ENCODE measurements around the gene ZNF182.
A peak's percentile ranks its signal among the peaks of the same experiment; 100 is the strongest.

Gene ZNF182

GRCh38 chrX:48002319-48002718, 1.5 kb downstream of the ZNF182 start:
- Mint-ChIP-seq H3K9me3 (peaks cover 50% of the 10 kb centered on the region), H3K27ac (no peak overlapping the region)
- TF ChIP-seq CTCF (IDR thresholded peaks at IDR 0.05), result no peak

GRCh38 chrX:48001260-48001659, 2.5 kb downstream of the ZNF182 start:
- Mint-ChIP-seq H3K27ac (no peak overlapping the region), H3K4me1 (peaks cover 16% of the 10 kb centered on the region), H3K36me3 (ENCODE audit: low read depth) (peaks cover 47% of the 10 kb centered on the region), H3K4me3 (no peak overlapping the region), H3K9me3 (peaks cover 58% of the 10 kb centered on the region), H3K27me3 (ENCODE audit: low read depth, poor library complexity) (peaks cover 2% of the 10 kb centered on the region)
- TF ChIP-seq CTCF (IDR thresholded peaks at IDR 0.05), result no peak
- DNase-seq, result no peak

More at GRCh38 chrX:48002319-48002718, 1.5 kb downstream of the ZNF182 start:
- peak overlapping the region; percentile 56 for H3K4me3 Mint-ChIP-seq
- H3K4me1 Mint-ChIP-seq, result peaks cover 16% of the 10 kb centered on the region
- H3K36me3 Mint-ChIP-seq (ENCODE audit: low read depth), result peaks cover 36% of the 10 kb centered on the region
- DNase-seq, result no peak
- H3K27me3 Mint-ChIP-seq (ENCODE audit: low read depth, poor library complexity), result peaks cover 2% of the 10 kb centered on the region

GRCh38 chrX:47992669-47993068, 11.1 kb downstream of the ZNF182 start:
- H3K27me3 Mint-ChIP-seq (ENCODE audit: low read depth, poor library complexity), result no peaks in the 10 kb centered on the region

GRCh38 chrX:47992095-47992380, 11.8 kb downstream of the ZNF182 start:
- Mint-ChIP-seq H3K4me3 (no peak overlapping the region), H3K36me3 (ENCODE audit: low read depth) (peaks cover 96% of the 10 kb centered on the region), H3K27ac (no peak overlapping the region), H3K9me3 (peaks cover 92% of the 10 kb centered on the region), H3K27me3 (ENCODE audit: low read depth, poor library complexity) (no peaks in the 10 kb centered on the region), H3K4me1 (no peaks in the 10 kb centered on the region)
- DNase-seq, result no peak
- no peak for TF ChIP-seq CTCF (IDR thresholded peaks at IDR 0.05)

More at GRCh38 chrX:47992669-47993068, 11.1 kb downstream of the ZNF182 start:
- H3K9me3 Mint-ChIP-seq, result peaks cover 92% of the 10 kb centered on the region
- TF ChIP-seq CTCF (IDR thresholded peaks at IDR 0.05), result no peak
- no peaks in the 10 kb centered on the region for H3K4me1 Mint-ChIP-seq
- H3K36me3 Mint-ChIP-seq (ENCODE audit: low read depth), result peaks cover 96% of the 10 kb centered on the region
- DNase-seq, result no peak
- H3K4me3 Mint-ChIP-seq, result no peak overlapping the region
- H3K27ac Mint-ChIP-seq, result no peak overlapping the region

GRCh38 chrX:47991263-47992094, 12.3 kb downstream of the ZNF182 start:
- no peak for DNase-seq
- TF ChIP-seq CTCF (IDR thresholded peaks at IDR 0.05), result no peak
- Mint-ChIP-seq H3K4me3 (no peak overlapping the region), H3K27me3 (ENCODE audit: low read depth, poor library complexity) (no peaks in the 10 kb centered on the region), H3K36me3 (ENCODE audit: low read depth) (peaks cover 96% of the 10 kb centered on the region), H3K4me1 (no peaks in the 10 kb centered on the region), H3K27ac (no peak overlapping the region), H3K9me3 (peaks cover 91% of the 10 kb centered on the region)

Data from nephron progenitor cell (in vitro differentiated cells).